ENCODE data around the gene CLIC3. TPM values are rescaled to one million over a fixed set of nuclear protein-coding genes. Genes with fewer than 3 reads are reported as not detected.
"Not testable (repeated sequence)": the region's sequence is repeated elsewhere in the genome, so short reads cannot be mapped to it uniquely, and the experiment has no call there.

The CLIC3 gene
- polyA plus RNA-seq, 3 donors = 0.36 to 0.38 TPM; not detected in 1

DNA sequence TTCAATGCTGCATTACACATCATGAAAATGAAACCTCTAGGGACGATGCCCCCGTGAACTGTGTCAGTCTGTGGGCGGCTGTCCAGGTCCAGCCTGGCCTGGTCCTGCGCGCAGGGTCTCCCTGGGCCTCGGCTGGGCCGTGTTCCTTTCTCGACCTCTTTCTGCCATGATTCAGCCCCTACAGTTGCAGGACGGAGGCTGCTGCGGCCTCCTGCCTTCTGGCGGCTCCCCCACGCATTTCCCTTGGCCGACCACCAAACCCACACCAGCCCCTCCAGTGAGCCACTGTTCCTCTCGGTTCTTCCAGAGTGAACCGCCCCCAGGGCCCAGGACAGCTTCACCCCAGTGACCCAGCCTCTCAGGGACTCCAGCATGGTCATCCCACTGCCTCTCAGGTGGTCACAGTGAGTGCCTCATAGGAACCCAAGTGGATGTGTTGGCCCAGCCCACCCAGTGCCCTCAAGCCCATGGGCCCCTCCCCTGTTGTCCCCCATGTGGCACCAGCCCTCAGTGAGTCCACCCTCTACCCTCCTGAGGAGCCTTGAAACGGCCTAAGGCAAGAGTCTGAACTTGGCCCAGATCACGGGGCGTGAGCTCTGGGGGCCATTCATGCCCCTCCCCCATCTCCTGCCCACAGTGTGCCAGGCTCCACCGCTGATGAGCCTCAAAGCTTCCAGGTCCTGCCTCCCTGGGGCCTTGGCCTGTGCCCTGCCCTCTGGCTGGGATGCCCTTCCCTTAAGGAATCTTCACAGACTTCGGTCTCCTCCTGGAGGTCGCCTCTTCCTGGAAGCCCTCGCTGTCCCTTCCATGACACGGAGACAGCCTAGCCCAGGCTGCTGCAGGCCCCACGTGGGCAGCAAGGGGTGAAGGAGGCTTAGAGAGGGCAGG lies 10.0 kb upstream of the CLIC3 start:
- no peak for DNase-seq (ENCODE audit: low read depth in 3 of 3, low spot score in 2 of 3)

DNA sequence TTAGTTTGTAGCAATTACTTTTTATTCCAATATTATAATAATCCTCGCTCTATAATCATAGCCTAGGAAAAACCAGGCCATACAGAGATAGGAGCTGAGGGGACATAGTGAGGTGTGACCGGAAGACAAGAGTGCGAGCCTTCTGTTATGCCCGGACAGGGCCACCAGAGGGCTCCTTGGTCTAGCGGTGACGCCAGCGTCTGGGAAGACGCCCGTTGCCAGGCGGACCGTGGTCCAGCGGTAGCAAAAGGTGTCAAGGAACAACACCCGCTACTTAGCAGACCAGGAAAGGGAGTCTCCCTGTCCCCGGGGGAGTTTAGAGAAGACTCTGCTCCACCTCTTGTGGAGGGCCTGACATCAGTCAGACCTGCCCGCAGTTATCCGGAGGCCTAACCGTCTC lies 7.9 kb upstream of the CLIC3 start:
- not testable (repeated sequence) for DNase-seq (ENCODE audit: low read depth in 3 of 3, low spot score in 2 of 3)

DNA sequence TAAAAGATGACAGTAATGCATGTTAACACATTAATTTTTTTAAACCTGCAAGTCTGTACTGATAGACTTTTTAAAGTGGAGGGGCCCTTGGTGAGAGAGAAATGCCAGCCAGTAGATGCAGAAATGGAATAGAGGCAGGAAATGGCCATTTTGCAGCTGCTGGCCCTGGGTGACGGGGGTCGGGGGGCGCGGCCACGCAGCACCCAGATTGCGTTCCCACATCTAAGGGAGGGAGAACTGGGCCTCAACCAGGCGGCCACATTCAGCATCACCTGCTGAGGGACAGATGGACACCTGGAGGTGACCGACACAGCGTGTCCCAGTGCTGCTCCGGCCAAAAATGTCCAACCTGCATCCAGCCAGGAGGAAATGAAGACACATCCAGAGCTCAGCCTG lies 6.3 kb upstream of the CLIC3 start:
- no peak for DNase-seq (ENCODE audit: low read depth in 3 of 3, low spot score in 2 of 3)

DNA sequence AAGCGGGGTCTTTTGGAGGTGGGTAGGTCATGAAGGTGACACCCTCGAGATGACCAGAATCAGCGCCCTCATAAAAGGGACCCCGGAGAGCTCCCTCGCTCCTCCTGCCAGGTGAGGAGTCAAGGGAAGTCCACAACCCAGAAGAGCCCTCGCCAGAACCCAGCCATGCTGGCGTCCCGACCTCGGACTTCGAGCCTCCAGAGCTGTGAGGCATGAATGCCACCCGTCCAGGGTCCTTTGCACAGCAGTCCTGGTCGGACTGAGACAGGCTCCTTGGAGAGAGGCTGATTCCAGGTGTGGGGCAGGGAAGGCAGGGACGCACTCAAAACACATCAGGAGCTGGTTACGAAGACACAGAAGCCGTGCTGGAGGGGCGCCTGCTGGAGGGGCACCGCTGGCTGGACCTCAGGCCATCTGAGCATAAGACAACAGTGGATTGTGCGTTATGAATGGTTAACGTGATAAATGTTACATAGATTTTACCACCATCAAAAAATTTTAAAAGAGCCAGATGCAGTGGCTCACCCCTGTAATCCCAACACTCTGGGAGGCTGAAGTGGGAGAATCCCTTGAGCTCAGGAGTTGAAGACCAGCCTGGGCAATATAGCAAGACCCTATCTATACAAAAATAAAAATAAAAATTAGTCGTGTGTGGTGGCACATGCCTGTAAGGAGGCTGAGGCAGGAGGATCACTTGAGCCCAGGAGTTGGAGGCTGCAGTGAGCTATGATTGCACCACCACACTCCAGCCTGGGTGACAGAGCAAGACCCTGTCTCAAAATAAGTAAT lies 5.7 kb upstream of the CLIC3 start:
- no peak for DNase-seq (ENCODE audit: low read depth in 3 of 3, low spot score in 2 of 3)

DNA sequence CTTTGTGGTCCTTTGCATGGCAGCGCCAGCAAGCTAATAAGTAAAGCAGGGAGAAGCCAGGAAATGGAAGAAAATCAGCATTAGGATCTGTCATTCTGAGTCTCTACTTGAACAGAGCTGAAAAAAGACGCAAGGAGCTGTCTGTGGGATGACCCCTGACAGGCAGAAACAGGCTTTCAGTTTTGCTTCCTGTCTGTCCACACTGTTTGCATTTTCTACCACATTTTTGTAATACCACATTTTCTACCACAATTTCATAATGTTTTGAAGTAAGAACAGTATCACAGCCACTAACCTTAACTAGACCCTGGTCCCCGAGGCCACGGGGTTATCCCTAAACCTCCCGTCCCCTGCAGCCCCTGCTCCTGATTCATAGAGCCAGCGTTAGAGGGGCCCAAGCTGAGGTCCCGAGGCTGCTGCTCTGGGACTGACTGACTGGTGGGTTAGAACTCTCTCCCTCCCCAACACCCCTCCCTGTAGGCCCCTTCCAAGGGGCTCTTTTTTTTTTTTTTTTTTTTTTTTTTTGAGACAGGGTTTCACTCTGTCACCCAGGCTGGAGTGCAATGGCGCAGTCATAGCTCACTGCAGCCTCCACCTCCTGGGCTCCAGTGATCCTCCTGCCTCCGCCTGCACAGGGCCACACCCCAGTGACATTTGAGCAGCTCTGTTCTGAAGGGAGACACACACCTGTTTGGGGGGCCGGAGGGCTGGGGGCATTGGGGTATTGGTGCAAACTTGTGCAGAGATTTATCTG lies 4.0 kb upstream of the CLIC3 start:
- DNase-seq (ENCODE audit: low read depth in 3 of 3, low spot score in 2 of 3) = no peak

DNA sequence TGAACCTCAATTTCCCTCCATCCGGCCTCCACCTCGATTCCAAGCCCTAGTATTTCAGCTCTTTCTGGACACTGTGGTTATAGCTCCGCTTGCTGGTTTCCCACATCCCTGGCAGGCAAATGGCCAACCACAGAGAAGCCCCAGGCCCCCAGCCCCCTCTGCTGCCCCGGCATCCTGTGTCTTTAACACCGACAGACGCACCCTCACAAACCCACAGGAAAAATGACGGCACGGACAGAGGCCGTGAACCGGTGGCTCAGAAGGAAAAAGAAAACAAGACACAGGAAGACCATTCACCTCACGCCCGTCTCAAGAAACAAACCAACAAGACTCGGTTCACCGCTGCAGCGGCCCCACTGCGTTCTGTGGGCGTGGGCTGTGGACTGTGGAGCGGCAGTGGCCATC lies 1.5 kb upstream of the CLIC3 start:
- no peak for DNase-seq (ENCODE audit: low read depth in 3 of 3, low spot score in 2 of 3)

DNA sequence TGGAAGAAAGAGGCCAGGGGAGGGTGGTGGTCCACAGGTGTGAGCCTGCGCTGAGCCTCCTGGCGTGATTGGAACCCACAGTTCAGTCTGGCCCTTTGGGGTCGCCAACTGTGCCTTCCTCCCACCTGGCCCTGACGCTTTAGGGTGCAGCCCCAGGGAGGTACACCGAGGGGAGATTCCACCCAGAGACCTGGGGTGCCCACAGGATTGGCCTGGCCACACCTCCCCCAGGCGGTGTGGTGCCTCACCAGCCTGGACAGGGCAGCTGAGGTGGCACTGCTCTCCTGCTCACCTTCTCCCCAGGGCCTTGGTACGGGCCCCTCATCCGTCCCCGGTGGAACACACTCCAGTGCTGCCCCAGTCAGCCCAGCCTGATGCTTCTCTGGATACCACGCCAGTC lies 1.0 kb upstream of the CLIC3 start:
- DNase-seq (ENCODE audit: low read depth in 3 of 3, low spot score in 2 of 3) = no peak

DNA sequence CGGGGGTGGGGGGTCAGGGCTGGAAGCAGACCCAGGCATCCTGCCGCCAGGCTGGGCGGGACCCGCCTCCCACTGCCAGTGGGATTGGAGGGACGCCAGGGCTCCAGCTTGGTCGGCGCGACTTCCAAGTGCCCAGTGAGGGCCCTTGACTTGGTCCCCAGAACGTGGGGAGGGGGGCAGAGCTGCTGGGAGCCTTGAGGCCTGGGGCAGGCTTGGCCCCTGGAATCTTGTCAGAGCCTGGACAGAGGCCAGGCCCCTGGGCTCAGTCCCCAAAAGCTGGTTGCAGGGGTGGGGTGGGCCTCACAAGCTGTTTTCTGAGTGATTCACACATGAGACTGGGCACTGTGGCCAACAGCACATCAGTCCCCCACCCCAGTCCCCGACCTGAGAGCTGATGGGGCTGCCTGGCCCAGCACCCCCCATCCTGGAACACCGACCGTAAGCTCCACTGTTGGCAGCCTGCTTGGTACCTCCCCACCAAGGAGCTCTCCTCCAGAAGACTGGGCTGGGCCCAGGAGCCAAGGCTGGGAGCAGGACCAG lies 526 bp downstream of the CLIC3 start:
- no peak for DNase-seq (ENCODE audit: low read depth in 3 of 3, low spot score in 2 of 3)

DNA sequence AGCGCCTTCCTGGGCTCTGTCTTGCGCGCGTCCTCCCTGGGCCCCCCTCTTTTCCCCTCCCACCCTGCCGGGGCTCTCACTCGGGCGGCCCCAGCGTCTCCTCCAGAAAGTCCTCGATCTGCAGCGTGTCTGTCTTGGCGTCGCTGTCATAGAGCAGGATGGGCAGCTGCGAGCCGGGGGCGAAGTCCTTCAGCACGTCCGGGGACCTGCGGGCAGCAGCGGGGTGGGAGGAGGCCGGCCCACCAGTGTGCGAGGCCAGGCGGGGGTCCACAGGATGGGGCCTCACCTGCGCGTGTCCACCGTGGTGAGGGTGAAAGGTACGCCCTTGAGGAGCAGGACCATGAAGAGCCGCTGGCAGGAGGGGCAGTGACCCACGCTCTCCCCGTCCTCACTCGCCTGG lies 1.0 kb downstream of the CLIC3 start:
- no peak for DNase-seq (ENCODE audit: low read depth in 3 of 3, low spot score in 2 of 3)

DNA sequence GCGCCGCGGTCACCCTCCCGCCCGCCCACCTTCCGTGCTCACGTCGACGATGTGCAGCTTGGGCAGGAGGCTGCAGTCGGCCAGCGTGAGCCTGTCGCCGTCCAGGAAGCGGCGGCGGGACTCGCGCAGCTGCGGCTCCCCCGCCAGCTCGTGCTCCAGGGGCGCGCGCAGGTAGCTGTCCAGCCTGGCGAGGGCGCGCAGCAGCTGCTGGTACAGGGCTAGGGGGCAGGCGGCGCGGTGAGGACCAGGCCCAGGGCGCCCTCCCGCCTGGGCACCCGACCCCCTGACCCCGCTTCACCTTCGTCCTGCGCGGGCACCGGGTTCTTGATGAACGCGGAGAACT lies 1.5 kb downstream of the CLIC3 start:
- no peak for DNase-seq (ENCODE audit: low read depth in 3 of 3, low spot score in 2 of 3)

DNA sequence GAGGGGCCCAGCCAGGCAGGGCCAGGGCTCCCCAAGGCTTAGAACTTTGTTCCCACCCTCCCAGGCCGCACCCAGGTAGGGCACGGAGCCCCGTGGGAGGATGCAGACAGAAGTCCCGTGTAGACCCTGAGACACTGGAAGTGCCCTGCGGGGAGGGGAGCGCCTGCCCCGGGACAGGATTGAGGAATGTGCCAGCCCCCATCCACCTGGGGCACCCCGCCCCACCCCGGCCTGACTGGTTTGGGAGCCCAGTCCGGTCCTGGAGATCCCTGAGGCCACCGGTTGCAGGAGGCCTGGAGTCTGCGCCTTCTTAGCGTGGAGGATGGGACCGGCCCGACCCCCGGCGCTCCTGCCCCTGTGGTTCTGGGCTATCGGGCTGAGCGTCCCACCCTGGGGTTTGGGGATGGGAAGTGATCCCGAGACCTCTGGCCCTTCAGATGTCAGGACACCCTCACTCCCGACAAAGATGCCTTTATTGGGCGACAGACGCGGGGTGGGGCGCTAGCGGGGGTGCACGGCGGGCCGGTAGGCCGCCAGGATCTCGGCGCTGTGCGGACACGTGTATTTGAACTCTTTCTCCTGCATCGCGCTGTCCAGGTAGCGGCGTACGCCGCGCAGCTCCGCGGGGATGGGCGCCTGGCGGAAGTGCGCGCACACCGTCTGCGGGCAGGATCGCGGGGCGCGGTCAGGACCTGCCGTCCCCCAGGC lies 2.0 kb downstream of the CLIC3 start:
- no peak for DNase-seq (ENCODE audit: low read depth in 3 of 3, low spot score in 2 of 3)

DNA sequence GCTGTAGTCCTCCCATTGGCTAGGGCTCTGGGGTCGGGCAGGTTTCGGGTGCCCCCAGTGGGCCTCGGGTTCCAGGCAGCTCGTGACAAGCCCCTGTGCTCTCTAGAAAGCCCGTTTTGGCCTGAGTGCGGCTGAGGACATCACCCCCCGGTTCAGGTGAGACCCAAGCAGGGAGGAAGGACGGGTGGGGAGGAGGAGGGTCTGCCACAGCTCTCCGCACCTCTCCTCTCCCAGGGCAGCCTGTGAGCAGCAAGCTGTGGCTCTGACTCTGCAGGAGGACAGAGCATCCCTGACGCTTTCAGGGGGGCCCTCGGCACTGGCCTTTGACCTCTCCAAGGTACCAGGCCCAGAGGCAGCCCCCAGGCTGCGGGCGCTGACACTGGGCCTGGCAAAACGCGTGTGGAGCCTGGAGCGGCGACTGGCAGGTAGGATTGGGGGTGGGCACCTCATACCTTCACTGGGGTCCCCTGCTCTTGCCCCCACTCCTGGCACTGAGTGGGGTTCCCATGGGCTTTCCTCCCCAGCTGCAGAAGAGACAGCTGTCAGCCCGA lies 3.5 kb downstream of the CLIC3 start:
- no peak for DNase-seq (ENCODE audit: low read depth in 3 of 3, low spot score in 2 of 3)

DNA sequence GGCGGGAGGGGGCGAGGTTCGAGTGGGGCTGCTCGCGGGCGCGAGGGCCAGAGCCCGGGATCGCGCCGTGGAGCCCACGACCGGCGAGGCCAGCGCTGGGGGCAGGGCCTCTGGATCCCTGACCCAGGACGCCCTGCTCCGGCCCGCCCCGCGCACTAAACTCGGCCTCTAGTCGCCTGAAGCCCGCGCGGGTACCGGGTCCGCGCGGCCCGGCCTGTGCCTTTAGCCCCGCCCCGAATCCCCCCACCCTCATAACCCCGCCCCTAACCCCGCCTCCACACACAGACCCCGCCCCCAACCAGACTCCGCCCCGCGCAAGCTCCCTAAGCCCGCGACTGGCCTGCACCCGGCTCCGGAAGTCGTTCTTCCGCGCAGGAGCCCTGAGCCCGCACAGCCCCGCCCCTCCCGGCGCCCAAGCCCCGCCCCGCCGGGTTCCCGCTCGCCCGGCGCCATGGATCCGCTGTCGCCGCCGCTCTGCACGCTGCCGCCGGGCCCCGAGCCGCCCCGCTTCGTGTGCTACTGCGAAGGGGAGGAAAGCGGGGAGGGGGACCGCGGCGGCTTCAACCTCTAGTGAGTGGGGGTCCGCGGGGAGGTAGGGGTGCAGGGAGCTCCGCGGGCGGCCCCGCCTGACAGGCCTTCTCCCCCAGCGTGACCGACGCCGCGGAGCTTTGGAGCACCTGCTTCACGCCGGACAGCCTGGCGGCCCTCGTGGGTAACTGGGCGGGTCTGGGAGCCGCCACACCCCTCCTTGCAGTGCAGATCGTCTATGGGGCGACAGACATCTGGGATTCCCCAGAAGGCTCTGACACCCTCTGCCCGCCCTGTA lies 4.2 kb downstream of the CLIC3 start, which contains the start of gene PAXX:
TSS of gene PAXX (plus strand) at position 430 of the 826 bp plus-strand sequence. CDS start at position 452, 22 bp downstream.
- DNase-seq (ENCODE audit: low read depth in 3 of 3, low spot score in 2 of 3) = peak; percentile 43 to 63 (median 61)

DNA sequence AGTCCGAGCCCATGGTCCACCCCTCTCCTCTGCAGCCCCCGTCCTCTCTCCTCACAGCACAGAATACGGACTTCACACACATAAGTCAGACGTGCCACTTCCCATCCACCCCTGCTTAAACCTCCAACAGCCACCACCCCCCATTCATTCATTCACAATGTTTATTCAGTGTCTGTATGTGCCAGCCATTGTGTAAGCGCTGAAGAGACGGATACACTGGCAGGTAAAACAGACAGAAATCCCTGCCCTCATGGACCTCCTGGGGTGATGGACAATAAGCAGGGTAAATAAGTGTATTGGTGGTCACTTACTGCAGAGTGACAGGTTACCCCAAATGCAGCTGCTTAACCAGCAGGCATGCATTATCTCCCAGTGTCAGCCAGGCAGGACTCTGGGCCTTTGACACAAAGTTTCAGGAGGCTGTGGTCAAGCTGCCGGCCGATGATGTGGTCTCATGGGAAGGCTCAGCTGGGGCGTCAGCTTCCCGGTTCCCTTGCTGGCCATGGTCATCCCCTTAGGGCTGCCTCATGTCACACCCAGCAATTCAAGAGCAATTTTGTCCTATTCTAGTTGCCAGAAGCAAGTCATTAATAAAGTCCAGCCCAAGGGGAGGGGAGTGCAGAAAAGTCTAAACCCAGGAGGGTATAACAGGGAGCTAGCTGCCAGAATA lies 6.0 kb downstream of the CLIC3 start:
- no peak for DNase-seq (ENCODE audit: low read depth in 3 of 3, low spot score in 2 of 3)

DNA sequence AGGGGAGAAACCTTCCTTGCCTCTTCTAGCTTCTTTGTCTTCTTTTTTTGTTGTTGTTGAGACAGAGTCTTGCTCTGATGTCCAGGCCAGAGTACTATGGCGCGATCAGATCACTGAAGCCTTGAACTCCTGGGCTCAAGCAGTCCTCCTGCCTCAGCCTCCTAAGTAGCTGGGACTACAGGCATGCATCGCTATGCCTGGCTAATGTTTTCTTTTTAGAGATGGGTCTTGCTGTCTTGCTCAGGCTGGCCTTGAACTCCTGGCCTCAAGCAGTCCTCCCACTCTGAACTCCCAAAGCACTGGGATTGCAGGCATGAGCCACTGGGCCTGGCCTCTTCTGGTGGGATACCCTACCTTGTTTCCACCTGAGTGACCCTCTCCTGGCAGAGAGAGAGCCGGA lies 7.5 kb downstream of the CLIC3 start:
- DNase-seq (ENCODE audit: low read depth in 3 of 3, low spot score in 2 of 3) = no peak

DNA sequence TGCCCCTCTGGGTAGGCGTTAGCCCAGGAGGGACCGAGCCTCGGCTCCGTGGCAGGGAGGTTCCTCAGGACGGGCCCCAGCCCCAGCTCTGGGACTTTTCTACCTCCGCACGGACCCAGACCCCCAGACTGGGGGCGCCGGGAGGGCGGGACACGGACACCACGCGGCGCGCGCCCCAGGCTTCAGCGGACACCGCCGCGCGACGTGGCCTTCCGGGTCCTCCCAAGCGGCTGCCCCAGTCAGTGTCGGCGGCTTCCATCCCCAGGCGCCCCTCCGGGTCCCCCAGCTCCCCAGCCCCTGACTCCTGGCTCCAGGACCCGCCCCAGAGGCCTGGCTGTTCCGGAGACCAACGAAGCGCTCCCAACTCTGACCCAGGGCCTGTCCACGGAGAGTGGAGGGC lies 10.5 kb downstream of the CLIC3 start:
- no peak for DNase-seq (ENCODE audit: low read depth in 3 of 3, low spot score in 2 of 3)

DNA sequence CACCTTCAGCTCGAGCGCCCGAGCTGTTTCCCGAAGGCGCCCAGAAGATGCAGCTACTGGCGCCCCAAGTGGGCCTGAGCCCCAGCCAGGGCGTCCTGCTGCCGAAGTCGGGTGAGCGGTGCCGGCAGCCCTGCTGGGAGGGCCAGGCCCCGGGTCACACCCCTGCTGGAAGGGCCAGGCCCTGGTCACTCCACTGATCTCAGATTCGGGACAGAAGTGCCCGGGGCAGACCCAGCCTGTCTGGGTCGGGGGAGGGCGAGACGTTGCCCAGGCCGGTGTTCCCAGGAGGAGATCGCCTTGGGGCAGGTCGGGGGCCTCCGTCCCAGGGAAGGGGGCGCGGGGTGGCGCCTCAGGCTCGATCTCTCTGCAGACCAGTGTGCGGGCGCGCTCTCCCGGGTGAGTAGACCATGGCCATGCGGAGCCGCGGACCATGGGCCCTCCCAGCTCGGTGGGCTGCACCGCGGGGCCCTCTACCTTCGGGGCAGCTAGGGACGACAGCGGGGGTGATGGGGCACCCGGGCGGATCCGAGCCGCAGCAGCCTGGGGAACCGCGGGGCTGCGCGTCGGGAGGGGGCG lies 11.3 kb downstream of the CLIC3 start:
- no peak for DNase-seq (ENCODE audit: low read depth in 3 of 3, low spot score in 2 of 3)

DNA sequence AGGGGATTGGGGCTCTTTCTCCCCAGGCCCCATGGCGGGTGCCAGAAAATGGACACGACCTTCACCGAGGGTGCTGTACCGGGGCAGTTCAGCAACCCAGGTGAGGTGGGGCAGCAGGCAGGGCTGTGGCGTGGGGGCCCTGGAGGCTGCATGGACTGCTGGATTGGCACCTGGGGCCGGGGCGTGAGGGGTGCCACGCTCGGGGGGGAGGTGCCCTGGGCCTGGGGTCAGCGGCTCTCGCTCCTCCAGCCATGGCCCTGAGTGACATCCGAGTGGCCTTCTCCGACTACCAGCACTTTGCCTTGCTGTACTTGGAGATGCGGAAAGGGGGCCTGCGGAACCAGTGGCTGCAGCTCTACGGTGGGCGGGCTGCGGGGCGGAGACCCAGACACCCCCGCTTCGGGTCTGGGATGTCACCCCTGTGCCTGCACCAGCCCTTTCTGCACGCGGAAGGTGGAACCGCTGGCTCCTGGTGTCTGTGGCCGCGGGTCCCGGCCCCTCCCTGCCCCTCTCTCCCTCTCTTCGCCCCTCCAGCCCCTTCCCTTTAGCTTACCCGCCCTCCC lies 11.8 kb downstream of the CLIC3 start:
- no peak for DNase-seq (ENCODE audit: low read depth in 3 of 3, low spot score in 2 of 3)

All from right renal cortex interstitium (tissue), 3 donors.